ENCODE results near the gene TRMT61B.

The TRMT61B gene

DNA sequence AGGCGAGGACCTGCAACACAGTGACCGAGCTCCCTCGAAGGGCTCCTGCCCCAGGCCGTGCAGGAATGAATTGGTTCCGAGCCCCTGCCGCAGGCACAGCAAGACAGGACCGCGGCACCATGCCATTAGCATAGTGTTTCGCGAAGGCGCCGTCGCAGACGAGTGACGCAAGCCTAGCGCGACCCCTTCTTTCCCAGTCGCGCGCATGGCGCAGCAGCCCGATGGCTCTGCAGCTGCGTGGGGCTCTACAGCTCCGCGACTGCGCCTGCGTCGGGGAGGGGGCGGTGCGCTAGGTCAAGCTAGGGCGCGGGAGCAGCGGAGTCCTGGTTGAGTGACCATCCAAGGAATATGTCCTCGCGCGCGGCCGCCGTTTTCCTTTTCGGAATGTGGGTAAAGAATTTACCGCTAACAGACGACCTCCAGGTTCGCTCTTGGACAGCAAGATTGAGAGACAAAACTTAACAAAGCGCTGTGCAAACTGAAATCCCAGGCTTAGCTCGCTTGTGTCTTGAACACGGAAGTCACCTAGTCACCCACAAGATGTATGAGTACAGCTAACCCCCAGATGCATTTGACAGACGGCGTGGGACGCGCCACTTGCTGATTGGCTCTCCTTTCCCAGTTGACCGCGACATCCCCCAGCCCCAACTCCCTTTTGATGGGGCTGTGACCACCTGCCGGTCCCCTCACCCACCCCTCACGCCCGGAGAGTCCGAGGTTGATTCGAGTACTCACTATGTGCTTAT lies at the start of gene TRMT61B:
Gene TRMT61B (minus strand): TSS at position 164 of the 746 bp plus-strand sequence. CDS start 32 bp downstream, at position 132.
- peak; percentile 70 for DNase-seq (ENCODE audit: low read depth)

DNA sequence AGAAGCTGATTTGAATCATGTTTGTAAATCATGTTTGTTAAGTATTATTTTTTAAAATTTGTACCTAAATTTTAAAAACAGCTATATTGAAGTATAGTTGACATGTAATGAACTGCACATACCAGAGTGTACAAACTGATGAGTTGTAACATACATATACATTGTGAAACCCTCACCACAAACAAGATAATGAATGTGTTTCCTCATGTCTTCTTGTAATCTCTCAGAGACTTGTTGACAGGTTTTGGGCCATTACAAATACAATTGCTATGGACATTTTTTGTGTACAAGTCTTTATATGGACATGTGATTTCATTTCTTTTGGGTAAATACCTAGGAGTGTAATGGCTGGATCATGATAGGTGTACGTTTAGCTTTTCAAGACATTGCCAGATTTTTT lies 45.8 kb upstream of the TRMT61B start:
- no peak for DNase-seq (ENCODE audit: low read depth)

DNA sequence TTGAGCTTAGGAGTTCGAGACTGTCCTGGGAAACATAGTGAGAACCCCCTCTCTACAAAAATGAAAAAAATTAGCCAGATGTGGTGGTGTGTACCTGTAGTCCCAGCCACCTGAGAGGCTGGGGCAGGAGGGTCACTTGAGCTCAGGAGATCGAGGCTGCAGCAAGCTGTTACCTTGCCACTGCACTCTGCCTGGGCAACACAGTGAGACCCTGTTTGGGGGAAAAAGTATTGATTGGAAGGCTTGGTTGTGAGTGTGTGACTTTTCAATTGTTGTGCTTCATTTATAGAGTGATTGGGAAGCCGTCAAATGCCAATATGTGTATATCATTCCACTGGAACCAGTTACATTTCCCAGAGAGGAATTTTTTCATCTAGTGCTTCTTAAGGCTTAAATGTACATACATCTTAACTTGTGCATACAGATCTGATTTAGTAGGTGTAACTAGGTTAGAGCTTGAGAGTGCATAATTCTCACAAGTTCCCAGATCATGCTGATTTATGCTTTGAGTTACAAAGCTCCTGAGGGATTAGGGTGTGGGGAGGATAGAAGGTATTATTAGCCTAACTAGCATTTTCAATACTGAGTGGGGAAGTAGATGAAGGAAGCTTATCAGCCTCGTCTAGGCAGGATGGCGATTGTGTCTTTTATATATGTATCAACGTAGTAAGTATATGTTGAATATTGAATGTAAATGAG lies 39.7 kb upstream of the TRMT61B start:
- DNase-seq (ENCODE audit: low read depth), result no peak

DNA sequence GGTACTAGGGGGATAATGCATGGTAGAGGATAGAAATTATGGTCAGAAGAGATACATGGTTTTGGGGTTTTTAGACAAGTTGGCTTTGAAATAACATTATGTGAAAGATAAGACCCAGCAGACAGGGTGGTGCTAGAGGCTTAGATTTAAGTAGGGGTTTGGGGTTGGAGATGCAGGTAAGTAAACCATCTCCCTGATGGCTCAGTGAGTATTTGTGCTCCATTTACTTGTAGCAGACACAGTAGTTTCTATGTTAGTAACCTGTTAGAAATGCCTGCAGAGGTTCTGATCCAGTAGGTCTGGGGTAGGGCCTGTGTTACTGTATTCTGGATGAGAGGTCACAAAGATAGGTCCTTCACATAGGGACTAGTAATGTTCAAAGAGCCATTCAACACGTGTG lies 38.1 kb upstream of the TRMT61B start:
- DNase-seq (ENCODE audit: low read depth), result no peak

DNA sequence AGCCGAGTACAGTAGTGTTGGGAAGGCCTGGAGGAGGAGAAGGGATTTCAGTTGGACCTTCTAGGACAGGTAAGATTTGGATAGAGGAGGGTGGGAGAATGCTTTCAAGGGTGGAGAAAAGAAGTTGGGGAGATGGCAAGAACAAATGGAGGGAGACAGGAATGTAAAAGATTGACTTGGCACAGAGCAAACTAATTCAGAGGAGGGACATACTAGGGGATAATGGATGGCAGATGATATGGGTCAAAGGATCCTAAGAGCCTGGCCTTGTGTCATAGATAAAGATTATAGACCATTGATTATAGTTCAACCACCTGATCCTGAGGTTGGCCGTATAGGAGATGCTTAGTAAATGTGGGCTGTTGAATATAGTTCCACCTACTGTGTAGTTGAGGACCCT lies 36.7 kb upstream of the TRMT61B start:
- no peak for DNase-seq (ENCODE audit: low read depth)

DNA sequence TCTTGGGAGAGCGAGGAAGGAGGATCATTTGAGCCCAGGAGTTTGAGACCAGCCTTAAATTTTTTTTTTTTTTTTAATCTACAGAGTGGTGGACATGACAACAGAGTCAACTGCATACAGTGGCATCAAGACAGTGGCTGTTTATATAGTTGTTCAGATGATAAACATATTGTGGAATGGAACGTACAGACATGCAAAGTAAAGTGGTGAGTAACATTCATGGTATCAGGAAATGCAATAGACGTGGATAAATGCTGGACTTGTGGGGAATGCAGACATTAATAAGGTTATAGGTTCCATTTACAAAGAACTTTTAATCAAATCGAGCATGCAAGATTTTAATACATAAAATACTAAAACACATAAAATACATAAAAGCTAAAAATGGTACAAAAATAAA lies 36.3 kb upstream of the TRMT61B start:
- no peak for DNase-seq (ENCODE audit: low read depth)

DNA sequence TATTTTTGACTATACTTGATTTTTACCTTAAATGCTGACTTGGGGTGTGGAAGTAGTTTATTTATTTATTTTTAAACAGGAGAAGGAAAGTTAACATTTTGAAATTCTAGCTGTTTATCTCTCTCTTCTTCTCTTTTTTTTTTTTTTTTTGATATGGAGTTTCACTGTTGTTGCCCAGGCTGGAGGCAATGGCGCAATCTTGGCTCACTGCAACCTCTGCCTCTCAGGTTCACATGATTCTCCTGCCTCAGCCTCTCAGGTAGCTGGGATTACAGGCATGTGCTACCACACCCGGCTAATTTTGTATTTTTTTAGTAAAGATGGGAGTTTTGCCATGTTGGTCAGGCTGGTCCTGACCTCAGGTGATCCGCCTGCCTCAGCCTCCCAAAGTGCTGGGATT lies 35.4 kb upstream of the TRMT61B start:
- DNase-seq (ENCODE audit: low read depth), result no peak

DNA sequence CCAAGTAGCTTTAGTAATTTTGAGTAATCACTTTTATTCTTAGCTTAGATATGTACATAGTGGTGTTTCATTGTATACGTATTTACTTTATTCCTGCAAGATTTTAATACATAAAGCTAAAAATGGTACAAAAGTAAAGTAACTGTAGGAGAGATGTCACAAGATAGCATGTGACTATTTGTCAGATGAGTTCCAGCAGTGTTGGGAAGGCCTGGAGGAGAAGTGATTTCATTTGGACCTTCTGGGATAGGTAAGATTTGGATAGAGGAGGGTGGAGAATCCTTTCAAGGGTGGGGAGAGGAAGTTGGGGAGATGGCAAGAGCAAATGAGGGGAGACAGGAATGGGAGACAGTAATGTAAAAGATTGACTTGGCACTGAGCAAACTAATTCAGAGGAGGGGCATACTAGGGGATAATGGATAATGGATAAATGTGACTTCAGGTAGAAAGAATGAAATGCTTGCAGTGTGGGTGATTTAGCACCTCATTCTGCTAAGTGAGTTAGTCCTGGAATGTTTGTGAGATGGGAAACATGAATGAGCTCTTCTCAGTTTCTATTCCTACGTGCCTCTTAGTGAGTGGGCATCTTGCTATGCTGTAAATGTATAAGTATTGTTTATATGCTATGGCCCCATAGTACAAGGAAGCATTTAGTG lies 34.8 kb upstream of the TRMT61B start:
- DNase-seq (ENCODE audit: low read depth), result no peak

DNA sequence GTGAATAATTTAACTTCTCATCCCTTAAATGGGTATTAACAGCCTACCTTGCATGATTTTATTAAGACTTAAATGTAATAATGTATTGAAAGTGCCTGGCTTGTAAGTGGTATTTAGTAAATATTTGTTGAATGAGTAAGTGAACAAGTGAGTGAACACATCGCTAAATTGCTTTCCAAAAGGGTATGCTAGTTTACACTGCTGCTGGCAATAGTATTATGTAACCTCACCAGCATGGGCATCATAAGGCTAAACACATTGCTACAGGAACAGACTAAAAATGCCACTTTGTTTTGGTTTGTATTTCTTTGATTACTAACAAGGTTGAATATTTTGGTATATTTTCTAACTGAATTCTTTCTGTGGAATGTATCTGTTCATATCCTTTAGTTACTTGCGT lies 34.2 kb upstream of the TRMT61B start:
- no peak for DNase-seq (ENCODE audit: low read depth)

DNA sequence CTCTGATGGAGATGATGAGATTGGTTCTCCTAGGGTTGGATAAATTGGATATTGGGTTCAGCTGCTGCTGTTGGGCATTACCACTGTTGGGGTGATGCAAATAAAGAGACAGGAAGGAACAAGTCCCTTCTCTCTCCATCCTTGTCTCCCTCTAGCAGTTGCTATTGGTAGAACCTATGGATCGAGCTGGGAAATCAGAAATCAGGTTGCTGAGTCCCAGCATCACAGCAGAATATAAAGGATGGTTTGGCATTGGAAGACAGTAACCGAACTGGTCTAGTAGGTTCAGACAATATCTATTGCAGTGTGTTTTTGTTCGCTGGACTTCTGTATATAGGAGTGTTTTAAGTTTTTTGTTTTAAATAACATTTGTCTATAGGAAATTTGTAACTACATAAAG lies 32.5 kb upstream of the TRMT61B start:
- DNase-seq (ENCODE audit: low read depth), result no peak

DNA sequence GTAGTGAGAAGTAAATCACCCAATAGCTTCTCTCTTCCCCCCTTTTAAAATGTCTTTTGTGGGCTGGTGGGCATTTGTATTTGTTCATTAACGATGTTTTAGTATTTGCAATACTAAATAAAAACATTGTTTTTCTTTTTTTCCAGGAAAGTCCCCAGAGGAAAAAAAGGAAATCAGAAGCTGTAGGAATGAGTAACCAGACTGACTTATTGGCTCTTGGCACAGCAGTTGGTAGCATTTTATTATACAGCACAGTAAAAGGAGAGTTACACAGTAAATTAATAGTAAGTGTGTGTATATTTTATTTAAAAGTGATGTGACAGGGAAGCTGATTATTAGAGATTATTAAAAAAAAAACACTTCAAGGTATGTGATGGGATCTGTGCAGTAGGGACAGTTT lies 31.7 kb upstream of the TRMT61B start:
- DNase-seq (ENCODE audit: low read depth), result no peak

DNA sequence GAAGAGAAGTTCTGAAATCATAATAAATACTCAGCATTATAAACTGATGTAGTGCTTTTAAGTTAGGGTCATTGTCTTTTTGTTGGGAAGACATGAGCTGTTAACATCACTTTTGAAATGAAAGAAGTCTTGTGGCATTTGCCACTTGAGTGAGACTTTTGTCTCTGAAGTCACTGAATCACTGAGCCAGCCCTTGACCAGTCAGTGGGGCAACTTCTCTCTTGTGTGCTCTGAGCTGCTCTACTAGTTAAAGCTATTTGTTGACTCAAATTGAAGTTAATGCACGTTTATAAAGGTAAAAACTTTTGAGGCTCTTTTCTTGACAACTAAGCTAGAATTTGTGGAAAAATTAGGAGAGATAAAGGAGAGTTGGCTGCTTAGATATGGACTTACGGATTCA lies 31.1 kb upstream of the TRMT61B start:
- DNase-seq (ENCODE audit: low read depth), result no peak

DNA sequence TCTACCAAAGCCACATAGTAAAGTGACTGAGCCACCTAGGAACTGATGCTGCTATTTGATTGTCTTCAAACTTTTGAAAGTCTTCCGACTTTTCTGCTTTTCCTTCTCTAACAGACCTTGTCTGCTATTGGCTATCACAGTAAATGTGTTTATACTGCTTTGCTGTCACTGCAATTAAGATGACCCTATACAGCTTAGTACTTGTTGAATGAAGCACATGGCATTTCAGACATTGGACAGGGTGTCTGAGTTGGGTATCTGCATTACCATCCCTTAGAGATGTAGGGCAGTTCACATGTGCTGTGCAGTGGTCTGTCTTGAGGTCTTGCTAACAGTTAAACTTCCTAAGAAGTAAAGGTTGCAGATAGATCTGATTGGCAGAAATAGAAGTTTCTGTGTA lies 27.9 kb upstream of the TRMT61B start:
- DNase-seq (ENCODE audit: low read depth), result no peak

DNA sequence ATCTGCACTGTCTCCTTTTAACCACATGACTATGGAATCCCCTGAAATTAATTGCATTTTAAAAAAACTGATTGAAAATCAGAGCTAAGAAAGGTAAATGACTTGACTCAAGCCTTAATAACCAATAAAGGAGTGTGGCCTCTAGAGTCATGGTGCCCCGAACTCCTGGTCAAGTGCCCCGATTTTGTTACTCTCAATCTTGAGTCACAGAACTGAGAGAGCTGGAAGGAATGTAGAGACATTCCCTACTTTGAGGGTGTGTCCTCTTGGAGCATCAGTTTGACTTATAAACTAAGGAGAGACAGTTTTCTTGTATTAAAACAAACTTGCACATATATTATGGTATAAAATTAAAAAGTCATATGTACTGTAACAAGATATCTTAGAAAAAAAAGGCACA lies 26.8 kb upstream of the TRMT61B start:
- DNase-seq (ENCODE audit: low read depth), result peak; percentile 31

DNA sequence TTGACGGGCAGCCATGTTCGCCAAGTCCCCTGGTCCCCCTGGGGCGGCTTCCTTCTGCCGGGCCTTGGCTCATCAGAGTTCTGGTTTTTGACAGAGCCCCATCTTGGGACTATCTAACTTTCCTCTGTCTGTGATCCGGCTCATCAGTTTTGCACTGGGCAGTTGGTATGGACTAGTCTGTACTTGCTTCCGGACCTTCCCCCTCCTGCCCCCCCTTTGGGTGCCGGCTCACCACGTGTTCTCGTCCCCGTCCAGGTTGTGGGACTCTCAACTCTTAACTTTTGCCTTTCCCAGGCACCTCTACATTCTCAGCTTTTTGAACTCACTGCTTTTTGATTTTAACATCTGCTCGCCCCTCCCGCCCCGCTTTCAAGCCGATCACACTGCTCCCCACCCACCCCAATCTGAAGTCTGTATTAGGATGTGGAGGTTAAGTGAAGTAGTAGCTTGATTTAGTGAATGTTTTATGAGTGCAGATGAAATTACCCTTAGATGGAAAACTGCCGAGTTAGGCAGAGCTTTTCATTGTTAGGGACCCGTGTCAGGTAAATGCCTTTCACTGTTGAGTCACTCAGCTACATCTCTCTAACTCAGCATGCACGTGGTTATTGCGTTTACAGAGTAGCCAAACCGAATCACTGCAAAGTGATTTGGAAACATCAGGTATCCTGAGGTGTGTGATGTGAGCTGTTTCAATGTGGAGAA lies 25.2 kb upstream of the TRMT61B start:
- DNase-seq (ENCODE audit: low read depth), result peak; percentile 9

DNA sequence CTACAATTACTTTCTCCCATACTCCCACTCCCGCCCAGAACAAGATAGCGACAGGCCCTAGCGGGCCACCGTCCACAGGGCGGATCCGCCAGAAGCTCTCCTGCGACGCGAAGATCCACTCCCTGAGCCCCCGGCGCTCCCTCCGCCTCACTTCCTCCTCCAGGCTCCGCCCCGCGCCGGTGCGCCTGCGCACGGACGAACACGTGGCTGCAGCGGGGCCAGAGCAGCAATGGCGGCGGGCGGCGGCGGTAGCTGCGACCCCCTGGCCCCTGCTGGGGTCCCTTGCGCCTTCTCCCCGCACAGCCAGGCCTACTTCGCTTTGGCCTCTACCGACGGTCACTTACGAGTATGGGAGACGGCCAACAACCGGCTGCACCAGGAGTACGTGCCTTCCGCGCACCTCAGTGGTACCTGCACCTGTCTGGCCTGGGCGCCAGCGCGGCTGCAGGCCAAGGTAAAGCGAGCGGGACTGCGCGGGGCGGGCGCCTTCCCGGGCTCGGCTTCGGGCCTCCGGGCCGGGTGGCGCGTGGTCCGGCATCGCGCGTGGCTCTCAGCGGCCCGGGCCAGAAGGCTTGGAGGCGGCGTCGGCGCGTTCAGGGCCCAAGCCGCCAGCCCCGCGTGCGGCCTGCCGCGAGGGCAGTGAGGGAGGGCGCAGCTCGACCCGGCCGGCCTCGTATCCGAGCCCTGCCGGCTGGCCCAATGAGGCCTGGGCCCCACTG lies 24.5 kb upstream of the TRMT61B start, which contains the start of gene WDR43:
Gene WDR43 (plus strand): TSS at position 198 of the 719 bp plus-strand sequence. CDS start 32 bp downstream, at position 230.
- DNase-seq (ENCODE audit: low read depth), result peak; percentile 89

DNA sequence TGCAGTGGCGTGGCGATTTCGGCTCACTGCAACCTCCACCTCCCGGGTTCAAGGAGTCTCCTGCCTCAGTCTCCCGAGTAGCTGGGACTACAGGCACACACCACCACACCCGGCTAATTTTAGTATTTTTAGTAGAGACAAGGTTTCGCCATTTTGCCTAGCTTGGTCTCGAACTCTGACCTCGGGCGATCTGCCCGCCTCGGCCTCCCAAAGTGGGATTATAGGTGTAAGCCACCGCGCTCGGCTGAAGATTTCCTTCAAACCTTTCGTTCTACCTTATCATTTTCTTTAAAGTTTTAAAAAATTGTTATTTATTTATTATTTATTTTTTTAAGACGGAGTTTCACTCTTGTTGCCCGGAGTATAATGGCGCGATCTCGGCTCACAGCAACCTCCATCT lies 23.4 kb upstream of the TRMT61B start:
- no peak for DNase-seq (ENCODE audit: low read depth)

DNA sequence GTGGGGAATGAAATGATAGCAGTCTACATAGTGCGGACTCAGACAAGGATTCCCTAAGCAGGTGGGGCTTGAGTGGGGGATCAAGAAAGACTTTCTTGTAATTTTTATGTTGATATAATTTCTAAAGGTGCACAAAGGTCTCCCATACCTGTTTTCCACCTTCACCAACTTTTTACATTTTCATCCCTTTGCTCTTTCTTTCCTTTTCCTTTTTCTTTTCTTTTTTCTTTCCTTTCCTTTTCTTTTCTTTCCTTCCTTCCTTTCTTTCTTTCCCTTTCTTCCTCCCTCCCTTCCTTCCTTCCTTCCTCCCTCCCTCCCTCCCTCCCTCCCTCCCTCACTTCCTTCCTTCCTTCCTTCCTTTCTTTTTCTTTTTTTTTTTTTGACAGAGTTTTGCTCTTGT lies 10.1 kb upstream of the TRMT61B start:
- DNase-seq (ENCODE audit: low read depth), result no peak

DNA sequence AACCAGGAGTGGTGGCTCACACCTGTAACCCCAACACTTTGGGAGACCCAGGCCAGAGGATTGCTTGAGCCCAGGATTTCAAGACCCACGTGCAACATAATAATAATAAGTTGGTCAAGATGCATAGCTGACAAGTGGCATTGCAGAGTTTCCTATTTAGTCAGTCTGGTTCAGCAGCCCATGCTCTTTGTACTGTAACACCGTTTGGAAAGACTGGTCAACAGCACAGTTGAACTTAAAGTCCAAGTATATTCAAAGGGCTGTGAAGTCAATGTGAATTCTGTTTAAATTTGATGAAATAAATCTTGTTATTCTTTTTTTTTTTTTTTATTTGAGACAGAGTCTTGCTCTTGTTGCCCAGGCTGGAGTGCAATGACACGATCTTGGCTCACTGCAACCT lies 1.5 kb upstream of the TRMT61B start:
- no peak for DNase-seq (ENCODE audit: low read depth)

DNA sequence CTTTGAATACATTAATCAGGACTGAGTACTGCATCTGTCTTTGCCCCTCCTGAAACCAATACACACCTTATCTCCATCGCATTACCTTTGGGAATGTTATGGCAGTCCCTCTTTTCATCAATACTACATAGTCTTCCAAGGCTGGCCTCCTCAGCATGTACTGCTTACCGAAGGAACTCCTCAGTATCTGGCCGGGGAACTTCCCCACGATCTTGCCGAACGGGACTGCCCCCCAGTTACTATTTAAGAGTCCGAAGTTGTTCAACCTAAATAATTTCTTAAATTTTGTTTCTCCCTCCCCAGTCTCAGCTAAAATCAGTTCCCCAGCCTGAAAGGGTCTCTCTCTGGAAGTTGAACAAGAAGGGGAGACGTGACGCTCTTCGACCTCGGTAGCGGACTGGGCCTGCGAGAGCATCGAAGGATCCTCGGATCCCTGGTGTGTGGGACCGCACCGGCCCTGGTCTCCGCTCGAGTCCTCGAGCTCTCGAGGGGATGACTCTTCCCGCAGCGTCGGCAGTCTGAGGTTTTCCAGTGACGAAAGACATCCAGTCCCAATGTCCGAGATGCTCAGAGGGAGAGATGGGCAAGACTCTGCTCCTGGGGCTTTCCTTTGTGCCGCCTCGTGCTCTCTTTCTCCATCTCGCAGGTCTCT lies 489 bp downstream of the TRMT61B start:
- DNase-seq (ENCODE audit: low read depth), result no peak

DNA sequence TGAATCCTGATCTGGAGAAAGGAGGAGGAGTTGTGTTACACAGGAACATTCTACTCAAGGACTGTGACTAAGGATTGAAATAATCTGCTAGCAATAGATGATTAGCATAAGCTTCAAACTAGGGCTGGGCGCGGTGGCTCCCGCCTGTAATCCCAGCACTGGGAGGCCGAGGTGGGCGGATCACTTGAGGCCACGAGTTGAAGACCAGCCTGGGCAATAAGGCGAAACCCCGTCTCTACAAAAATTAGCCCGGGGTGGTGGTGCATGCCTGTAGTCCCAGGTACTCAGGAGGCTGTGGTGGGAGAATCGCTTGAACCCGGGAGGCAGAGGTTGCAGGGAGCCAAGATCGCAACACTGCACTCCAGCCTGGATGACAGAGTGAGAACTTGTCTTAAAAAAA lies 1.5 kb downstream of the TRMT61B start:
- DNase-seq (ENCODE audit: low read depth), result no peak

Measured in HS-27A (cell line).